ENCODE results near the gene TTC39B.

TTC39B gene

GRCh38 chr9:15306757-15307522 is at the start of gene TTC39B:
Gene TTC39B (minus strand): TSS chr9:15307216. CDS start chr9:15307125, 91 bp downstream.
- 0 out of 2 replicates have a peak, but pooled peaks have one; percentile 52 for TF ChIP-seq ZBTB7A (IDR thresholded peaks at IDR 0.05; ENCODE audit: low read depth)
- peak; percentile 68; the same call in 1 of the 2 replicates for TF ChIP-seq TAF1 (IDR thresholded peaks at IDR 0.05; ENCODE audit: low read depth)
- TF ChIP-seq MAX (IDR thresholded peaks at IDR 0.05): peak; percentile 92
- TF ChIP-seq YY1 (IDR thresholded peaks at IDR 0.05; ENCODE audit: low read depth): no peak

GRCh38 chr9:15355669-15356068 is 48.7 kb upstream of the TTC39B start:
- TF ChIP-seq TCF12 (IDR thresholded peaks at IDR 0.05; ENCODE audit: low read depth): no peak
- TF ChIP-seq USF1 (IDR thresholded peaks at IDR 0.05): no peak
- no peak for TF ChIP-seq EP300 (IDR thresholded peaks at IDR 0.05; ENCODE audit: borderline replicate concordance)
- TF ChIP-seq REST (IDR thresholded peaks at IDR 0.05; ENCODE audit: low read depth): no peak

- TF ChIP-seq CEBPB (IDR thresholded peaks at IDR 0.05) (no peak), TCF12 (IDR thresholded peaks at IDR 0.05; ENCODE audit: low read depth) (no peak), EGR1 (IDR thresholded peaks at IDR 0.05) (no peak), TEAD4 (IDR thresholded peaks at IDR 0.05) (no peak), TAF1 (IDR thresholded peaks at IDR 0.05; ENCODE audit: low read depth) (no peak), RAD21 (IDR thresholded peaks at IDR 0.05; ENCODE audit: low read depth) (peak; percentile 12; the same call in 1 of the 2 replicates)
Measured at GRCh38 chr9:15354713-15355112, 47.7 kb upstream of the TTC39B start.

GRCh38 chr9:15353892-15354291 is 46.9 kb upstream of the TTC39B start:
- TF ChIP-seq TAF1 (IDR thresholded peaks at IDR 0.05; ENCODE audit: low read depth): no peak
- no peak for TF ChIP-seq ZBTB7A (IDR thresholded peaks at IDR 0.05; ENCODE audit: low read depth)
- TF ChIP-seq EGR1 (IDR thresholded peaks at IDR 0.05): no peak
- no peak for TF ChIP-seq REST (IDR thresholded peaks at IDR 0.05; ENCODE audit: low read depth)
- TF ChIP-seq TEAD4 (IDR thresholded peaks at IDR 0.05): no peak
- no peak for TF ChIP-seq TCF12 (IDR thresholded peaks at IDR 0.05; ENCODE audit: low read depth)
- no peak for TF ChIP-seq NFIC (IDR thresholded peaks at IDR 0.05)
- TF ChIP-seq USF1 (IDR thresholded peaks at IDR 0.05): no peak
- no peak for TF ChIP-seq YY1 (IDR thresholded peaks at IDR 0.05; ENCODE audit: low read depth)
- TF ChIP-seq EP300 (IDR thresholded peaks at IDR 0.05; ENCODE audit: borderline replicate concordance): no peak
- no peak for TF ChIP-seq RAD21 (IDR thresholded peaks at IDR 0.05; ENCODE audit: low read depth)
- no peak for TF ChIP-seq MAX (IDR thresholded peaks at IDR 0.05)
- no peak for TF ChIP-seq CREB1 (IDR thresholded peaks at IDR 0.05; ENCODE audit: low read depth)
- TF ChIP-seq FOXM1 (IDR thresholded peaks at IDR 0.05; ENCODE audit: borderline replicate concordance, low read depth): no peak
- no peak for TF ChIP-seq CEBPB (IDR thresholded peaks at IDR 0.05)

GRCh38 chr9:15352306-15352705 is 45.3 kb upstream of the TTC39B start:
- no peak for TF ChIP-seq RAD21 (IDR thresholded peaks at IDR 0.05; ENCODE audit: low read depth)
- no peak for TF ChIP-seq MAX (IDR thresholded peaks at IDR 0.05)
- no peak for TF ChIP-seq ZBTB7A (IDR thresholded peaks at IDR 0.05; ENCODE audit: low read depth)

- peak; percentile 51; the same call in 1 of the 2 replicates for TF ChIP-seq NFIC (IDR thresholded peaks at IDR 0.05)
- no peak for TF ChIP-seq USF1 (IDR thresholded peaks at IDR 0.05)
- no peak for TF ChIP-seq TAF1 (IDR thresholded peaks at IDR 0.05; ENCODE audit: low read depth)
- TF ChIP-seq CREB1 (IDR thresholded peaks at IDR 0.05; ENCODE audit: low read depth): no peak
- no peak for TF ChIP-seq CEBPB (IDR thresholded peaks at IDR 0.05)
- no peak for TF ChIP-seq ZBTB7A (IDR thresholded peaks at IDR 0.05; ENCODE audit: low read depth)
- TF ChIP-seq EP300 (IDR thresholded peaks at IDR 0.05; ENCODE audit: borderline replicate concordance): no peak
Measured at GRCh38 chr9:15349892-15350761, 43.1 kb upstream of the TTC39B start.

All from Ishikawa (cell line).